HepG2 (cell line): Measurements from ENCODE around the gene ATR. TPM values are rescaled to one million over a fixed set of nuclear protein-coding genes. Genes with fewer than 3 reads are reported as not detected.
A peak's percentile ranks its signal among the peaks of the same experiment; 100 is the strongest.

Experiments
- BRD4 ChIP-seq: sonication (generic); formaldehyde crosslinking; IDR thresholded peaks from 2 replicates; pipeline ENCODE4 v1.4.0; 2020; ENCODE audit warnings: missing genetic modification reagents
- CHD4 ChIP-seq: fragments of 200-600 bp; sonication (generic); IDR thresholded peaks from 2 replicates; pipeline ENCODE4 v1.7.0; 2017; ENCODE audit warnings: mild to moderate bottlenecking, low read length, borderline replicate concordance
- CREM ChIP-seq, 2 experiments: sonication (generic) in 1 of 2; formaldehyde crosslinking in 1 of 2; IDR thresholded peaks; 2 replicates each; pipeline versions ENCODE4 v1.4.0 to v1.6.1; 2016 to 2020; ENCODE audit warnings: antibody characterized with exemption in 1 of 2, mild to moderate bottlenecking in 1 of 2, missing genetic modification reagents in 1 of 2
- EP300 ChIP-seq, 3 experiments: sonication (generic) in 1 of 3; formaldehyde crosslinking in 1 of 3; IDR thresholded peaks; 2 replicates each; pipeline versions ENCODE4 v1.5.1 to v1.6.1; 2011 to 2020; ENCODE audit warnings: low read depth in 2 of 3, low read length in 2 of 3, borderline replicate concordance in 1 of 3, improper control_type of control experiment in 1 of 3, mild to moderate bottlenecking in 1 of 3, missing genetic modification reagents in 1 of 3, moderate library complexity in 1 of 3
- GATAD2A ChIP-seq: IDR thresholded peaks from 2 replicates; pipeline ENCODE4 v1.6.1; 2016
- HNF4A ChIP-seq: sonication (generic); formaldehyde crosslinking; IDR thresholded peaks from 2 replicates; pipeline ENCODE4 v1.4.0; 2020; ENCODE audit warnings: missing genetic modification reagents
- KDM6A ChIP-seq: IDR thresholded peaks from 2 replicates; pipeline ENCODE4 v1.6.1; 2016; ENCODE audit warnings: low read depth
- KMT2B ChIP-seq: IDR thresholded peaks from 2 replicates; pipeline ENCODE4 v1.6.1; 2016; ENCODE audit warnings: missing genetic modification reagents, missing compliant biosample characterization
- MAF1 ChIP-seq: sonication (generic); formaldehyde crosslinking; IDR thresholded peaks from 2 replicates; pipeline ENCODE4 v1.5.0; 2020; ENCODE audit warnings: missing genetic modification reagents, borderline replicate concordance
- MAZ ChIP-seq, 2 experiments: sonication (generic) in 1 of 2; formaldehyde crosslinking in 1 of 2; IDR thresholded peaks; 2 replicates each; pipeline versions ENCODE4 v1.5.0 to v1.6.1; 2012 to 2020; ENCODE audit warnings: low read depth in 2 of 2, mild to moderate bottlenecking in 2 of 2, borderline replicate concordance in 1 of 2, improper control_type of control experiment in 1 of 2, low read length in 1 of 2, missing genetic modification reagents in 1 of 2, moderate library complexity in 1 of 2
- MTA3 ChIP-seq: sonication (generic); formaldehyde crosslinking; IDR thresholded peaks from 2 replicates; pipeline ENCODE4 v1.4.0; 2020; ENCODE audit warnings: missing genetic modification reagents
- PCBP2 ChIP-seq: fragments of 200-400 bp; formaldehyde crosslinking; optimal IDR thresholded peaks from 2 replicates; pipeline ENCODE3; 2018; ENCODE audit warnings: low read length, low read depth; ENCODE audit not compliant: poor library complexity, severe bottlenecking
- PHF5A ChIP-seq: IDR thresholded peaks from one replicate; pipeline ENCODE4 v1.6.1; 2018; ENCODE audit warnings: low read depth, missing genetic modification reagents; ENCODE audit not compliant: unreplicated experiment
- POLR2AphosphoS5 ChIP-seq: IDR thresholded peaks from 2 replicates; pipeline ENCODE4 v1.6.1; 2012; ENCODE audit warnings: low read depth, low read length
- REXO4 ChIP-seq: sonication (generic); formaldehyde crosslinking; IDR thresholded peaks from 2 replicates; pipeline ENCODE4 v1.8.0; 2022; ENCODE audit warnings: missing genetic modification reagents, mild to moderate bottlenecking, borderline replicate concordance
- SATB2 ChIP-seq: sonication (generic); formaldehyde crosslinking; IDR thresholded peaks from 2 replicates; pipeline ENCODE4 v1.5.0; 2020; ENCODE audit warnings: missing genetic modification reagents
- SMYD3 ChIP-seq: sonication (generic); formaldehyde crosslinking; IDR thresholded peaks from 2 replicates; pipeline ENCODE4 v1.8.1; 2023; ENCODE audit warnings: mild to moderate bottlenecking, missing genetic modification reagents
- SNAI1 ChIP-seq: sonication (generic); formaldehyde crosslinking; IDR thresholded peaks from 2 replicates; pipeline ENCODE4 v1.5.0; 2020; ENCODE audit warnings: mild to moderate bottlenecking, missing genetic modification reagents, borderline replicate concordance
- SRY ChIP-seq: sonication (generic); formaldehyde crosslinking; IDR thresholded peaks from 2 replicates; pipeline ENCODE4 v1.8.0; 2022; ENCODE audit warnings: mild to moderate bottlenecking, missing genetic modification reagents
- ZNF34 ChIP-seq: sonication (generic); formaldehyde crosslinking; IDR thresholded peaks from 2 replicates; pipeline ENCODE4 v1.4.0; 2020; ENCODE audit warnings: mild to moderate bottlenecking, missing genetic modification reagents, borderline replicate concordance
- ZNF367 ChIP-seq: sonication (generic); formaldehyde crosslinking; IDR thresholded peaks from 2 replicates; pipeline ENCODE4 v1.4.0; 2020; ENCODE audit warnings: missing genetic modification reagents, borderline replicate concordance
- ZNF382 ChIP-seq: sonication (generic); formaldehyde crosslinking; IDR thresholded peaks from 2 replicates; pipeline ENCODE4 v1.5.0; 2020; ENCODE audit warnings: missing genetic modification reagents, mild to moderate bottlenecking, borderline replicate concordance
- ZNF451 ChIP-seq: sonication (generic); formaldehyde crosslinking; IDR thresholded peaks from 2 replicates; pipeline ENCODE4 v1.5.0; 2020; ENCODE audit warnings: mild to moderate bottlenecking, missing genetic modification reagents
- ZNF460 ChIP-seq: sonication (generic); formaldehyde crosslinking; IDR thresholded peaks from 2 replicates; pipeline ENCODE4 v1.5.1; 2020; ENCODE audit warnings: missing genetic modification reagents, mild to moderate bottlenecking, borderline replicate concordance
- ZNF572 ChIP-seq: sonication (generic); formaldehyde crosslinking; IDR thresholded peaks from 2 replicates; pipeline ENCODE4 v1.5.1; 2020; ENCODE audit warnings: mild to moderate bottlenecking, missing genetic modification reagents
- ZNF773 ChIP-seq: sonication (generic); formaldehyde crosslinking; IDR thresholded peaks from 2 replicates; pipeline ENCODE4 v1.4.0; 2020; ENCODE audit warnings: missing genetic modification reagents, borderline replicate concordance
- ZNF782 ChIP-seq: sonication (generic); formaldehyde crosslinking; IDR thresholded peaks from 2 replicates; pipeline ENCODE4 v1.4.0; 2020; ENCODE audit warnings: missing genetic modification reagents, mild to moderate bottlenecking, borderline replicate concordance
- polyA plus RNA-seq, 8 experiments: library from polyadenylated mRNA; depleted of rRNA in 3 of 8; stranded (reverse) in 7 of 8; unstranded in 1 of 8; fragments of >200 nt; fragmentation: Illumina TruSeq in 4 of 8; extraction: Trizol in 4 of 8; gene quantifications; 2 replicates each; pipeline versions ENCODE4 v1.2.1 to v1.2.3, GENCODE V29; 2011 to 2016; ENCODE audit warnings: low read depth in 4 of 8, missing spikeins in 1 of 8, mixed read lengths in 1 of 8; ENCODE audit not compliant: insufficient read depth in 1 of 8
- total RNA-seq, 5 experiments: library from RNA; depleted of rRNA; stranded (reverse); fragments of >200 nt; fragmentation: Illumina TruSeq; extraction: Trizol; gene quantifications; 2 replicates each; pipeline ENCODE4 v1.2.3, GENCODE V29; 2016; ENCODE audit warnings: low read depth in 1 of 5
- TF ChIP-seq, protein P1 (sequence below): sonication (generic); formaldehyde crosslinking; IDR thresholded peaks from 2 replicates; pipeline ENCODE4 v1.8.0; 2022; ENCODE audit warnings: missing genetic modification reagents, low read depth, mild to moderate bottlenecking, borderline replicate concordance
- TF ChIP-seq, protein P2 (sequence below): sonication (generic); formaldehyde crosslinking; IDR thresholded peaks from 2 replicates; pipeline ENCODE4 v1.4.0; 2020; ENCODE audit warnings: missing genetic modification reagents, borderline replicate concordance
- TF ChIP-seq, protein P3 (sequence below): sonication (generic); formaldehyde crosslinking; IDR thresholded peaks from 2 replicates; pipeline ENCODE4 v1.8.1; 2023; ENCODE audit warnings: mild to moderate bottlenecking, missing genetic modification reagents, borderline replicate concordance

The ATR gene
- total and polyA plus RNA-seq, 2 of the 13 experiments (the other 11 are each of a cell fraction or from before 2014, with no cell fraction given), result 6.6 to 17.0 TPM

DNA sequence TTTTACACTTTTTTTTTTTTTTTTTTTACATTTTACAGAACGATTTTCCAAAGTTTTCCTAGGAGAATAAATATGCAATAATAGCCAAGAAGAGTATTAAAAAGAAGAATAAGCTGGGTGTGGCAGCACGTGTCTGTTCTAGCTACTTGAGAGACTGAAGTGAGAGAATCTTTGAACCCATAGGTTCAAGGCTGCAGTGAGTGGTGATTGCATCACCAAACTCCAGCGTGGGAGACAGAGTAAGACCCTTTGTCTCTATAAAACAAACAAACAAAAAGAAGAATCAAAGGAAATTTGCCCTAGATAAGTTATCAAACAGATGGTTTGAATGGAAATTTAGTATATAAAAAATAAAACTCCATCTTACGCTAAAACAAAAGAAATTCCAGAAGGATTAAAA is 144.0 kb downstream of the ATR start (continued):
- TF ChIP-seq MAF1 (CRISPR knock-in tag) (no peak), PCBP2 (no peak), SMYD3 (CRISPR knock-in tag) (no peak), SATB2 (no peak), ZNF34 (CRISPR knock-in tag) (no peak), ZNF782 (no peak), EP300 (IDR thresholded peaks at IDR 0.05; ENCODE audit: low read depth in 2 of 2, low read length in 2 of 2) (peak in 1 of 2 experiments; percentile 22; a peak in 1 of 4 replicates), EP300 (CRISPR knock-in tag; IDR thresholded peaks at IDR 0.05; ENCODE audit: borderline replicate concordance) (no peak), GATAD2A (CRISPR knock-in tag) (peak; percentile 83), KMT2B (CRISPR knock-in tag) (no peak), ZNF451 (CRISPR knock-in tag) (no peak), ZNF382 (no peak), ZNF773 (no peak), ZNF460 (CRISPR knock-in tag) (no peak), POLR2AphosphoS5 (no peak), MTA3 (CRISPR knock-in tag) (no peak), KDM6A (CRISPR knock-in tag) (no peak), REXO4 (CRISPR knock-in tag) (no peak), HNF4A (CRISPR knock-in tag) (peak; percentile 70), PHF5A (CRISPR knock-in tag) (no peak), BRD4 (CRISPR knock-in tag) (no peak), ZNF572 (CRISPR knock-in tag) (no peak), SNAI1 (CRISPR knock-in tag) (no peak), MAZ (IDR thresholded peaks at IDR 0.05; ENCODE audit: borderline replicate concordance, low read depth, low read length) (no peak), MAZ (CRISPR knock-in tag; IDR thresholded peaks at IDR 0.05; ENCODE audit: low read depth) (no peak), SRY (no peak), ZNF367 (CRISPR knock-in tag) (no peak), CREM (IDR thresholded peaks at IDR 0.05) (peak; percentile 28; the same call in 1 of the 2 replicates), CREM (CRISPR knock-in tag; IDR thresholded peaks at IDR 0.05) (no peak), CHD4 (no peak)
- TF ChIP-seq, protein P1, sequence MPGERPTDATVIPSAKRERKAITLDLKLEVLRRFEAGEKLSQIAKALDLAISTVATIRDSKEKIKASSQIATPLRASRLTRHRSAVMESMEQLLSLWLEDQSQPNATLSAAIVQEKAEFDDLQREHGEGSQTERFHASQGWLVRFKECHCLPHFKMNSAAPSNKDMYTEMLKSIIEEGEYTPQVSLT (CRISPR knock-in tag), result no peak
- TF ChIP-seq, protein P2, sequence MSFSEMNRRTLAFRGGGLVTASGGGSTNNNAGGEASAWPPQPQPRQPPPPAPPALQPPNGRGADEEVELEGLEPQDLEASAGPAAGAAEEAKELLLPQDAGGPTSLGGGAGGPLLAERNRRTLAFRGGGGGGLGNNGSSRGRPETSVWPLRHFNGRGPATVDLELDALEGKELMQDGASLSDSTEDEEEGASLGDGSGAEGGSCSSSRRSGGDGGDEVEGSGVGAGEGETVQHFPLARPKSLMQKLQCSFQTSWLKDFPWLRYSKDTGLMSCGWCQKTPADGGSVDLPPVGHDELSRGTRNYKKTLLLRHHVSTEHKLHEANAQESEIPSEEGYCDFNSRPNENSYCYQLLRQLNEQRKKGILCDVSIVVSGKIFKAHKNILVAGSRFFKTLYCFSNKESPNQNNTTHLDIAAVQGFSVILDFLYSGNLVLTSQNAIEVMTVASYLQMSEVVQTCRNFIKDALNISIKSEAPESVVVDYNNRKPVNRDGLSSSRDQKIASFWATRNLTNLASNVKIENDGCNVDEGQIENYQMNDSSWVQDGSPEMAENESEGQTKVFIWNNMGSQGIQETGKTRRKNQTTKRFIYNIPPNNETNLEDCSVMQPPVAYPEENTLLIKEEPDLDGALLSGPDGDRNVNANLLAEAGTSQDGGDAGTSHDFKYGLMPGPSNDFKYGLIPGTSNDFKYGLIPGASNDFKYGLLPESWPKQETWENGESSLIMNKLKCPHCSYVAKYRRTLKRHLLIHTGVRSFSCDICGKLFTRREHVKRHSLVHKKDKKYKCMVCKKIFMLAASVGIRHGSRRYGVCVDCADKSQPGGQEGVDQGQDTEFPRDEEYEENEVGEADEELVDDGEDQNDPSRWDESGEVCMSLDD (CRISPR knock-in tag), result no peak
- TF ChIP-seq, protein P3, sequence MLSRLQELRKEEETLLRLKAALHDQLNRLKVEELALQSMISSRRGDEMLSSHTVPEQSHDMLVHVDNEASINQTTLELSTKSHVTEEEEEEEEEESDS (CRISPR knock-in tag), result no peak
